Stomach (tissue), 9 donors: ENCODE results near the gene ZC3H12C. TPM values are rescaled to one million over a fixed set of nuclear protein-coding genes. Genes with fewer than 3 reads are reported as not detected.

Experiments used
- DNase-seq, 2 donors: peaks; one replicate each; pipeline versions ENCODE4 v3.0.0 to v3.0.0-alpha.2; 2013 to 2019
- H3K27ac ChIP-seq, 5 donors: fragments of 200-600 bp in 4 of 5; sonication (generic) in 4 of 5; one replicate each; pipeline ENCODE4 v1.5.1; 2013 to 2019; ENCODE audit warnings: mild to moderate bottlenecking in 1 of 5, moderate library complexity in 1 of 5
- H3K27me3 ChIP-seq, 3 donors: fragments of 200-600 bp; sonication (generic); one replicate each; pipeline ENCODE4 v1.5.1; 2017 to 2019; ENCODE audit warnings: mixed run types in 1 of 3
- H3K36me3 ChIP-seq, 4 donors: fragments of 200-600 bp; sonication (generic); 1 replicate in 3 of 4; 2 replicates in 1 of 4; pipeline ENCODE4 v1.5.1; 2016 to 2019
- H3K4me1 ChIP-seq, 4 donors: fragments of 200-600 bp; sonication (generic); one replicate each; pipeline ENCODE4 v1.5.1; 2016 to 2019
- H3K4me3 ChIP-seq, 4 donors: fragments of 200-600 bp; sonication (generic) in 3 of 4; one replicate each; pipeline ENCODE4 v1.5.1; 2016 to 2019; ENCODE audit warnings: mild to moderate bottlenecking in 1 of 4
- H3K9me3 ChIP-seq, 4 donors: fragments of 200-600 bp; sonication (generic); one replicate each; pipeline ENCODE4 v1.5.1; 2016 to 2019
- CTCF ChIP-seq, 7 experiments: fragments of 450-650 bp in 4 of 7; fragments of 200-600 bp in 3 of 7; sonication (generic) in 3 of 7; IDR thresholded peaks; one replicate each; pipeline ENCODE4 v1.5.1; 2016 to 2019; ENCODE audit warnings: antibody characterized with exemption in 7 of 7, control low read depth in 2 of 7, mild to moderate bottlenecking in 1 of 7
- EP300 ChIP-seq: sonication (generic); formaldehyde crosslinking; IDR thresholded peaks from one replicate; pipeline ENCODE4 v1.6.1; 2017; ENCODE audit warnings: antibody characterized with exemption
- POLR2A ChIP-seq, 4 donors: fragments of 450-650 bp; IDR thresholded peaks; one replicate each; pipeline ENCODE4 v1.6.1; 2016; ENCODE audit warnings: antibody characterized with exemption in 4 of 4, control low read depth in 2 of 4, mild to moderate bottlenecking in 1 of 4, moderate library complexity in 1 of 4
- POLR2AphosphoS5 ChIP-seq, 3 donors: sonication (generic); formaldehyde crosslinking; IDR thresholded peaks; one replicate each; pipeline ENCODE4 v1.6.1; 2016; ENCODE audit warnings: antibody characterized with exemption in 3 of 3
- WGBS, 5 donors: extraction: QIAGEN DNeasy Blood & Tissue Kit in 3 of 5; methylation state at CpG; one replicate each; pipeline versions ENCODE4 v1.1.5 to v1.1.7; 2013 to 2018; 5-methylcytosine and 5-hydroxymethylcytosine counted together
- intact Hi-C: fragments of 100-400 bp; cut with DNase I; formaldehyde crosslinking; loops from one replicate; pipeline ENCODE4 v1.15.1; 2023; ENCODE audit warnings: low total_unique reads
- polyA plus RNA-seq, 3 donors: library from polyadenylated mRNA; stranded (reverse); fragments of 200-250 nt; gene quantifications; one replicate each; pipeline ENCODE4 v1.2.3, GENCODE V29; 2013
- total RNA-seq, 5 donors: library from RNA; depleted of rRNA; stranded (reverse); fragments of >200 nt; gene quantifications; one replicate each; pipeline versions ENCODE4 v1.1.0 to v1.2.3, GENCODE V29; 2014 to 2016
- donor health status: healthy with polysubstance abuse.
- donor health status: Bipolar disorder and iron deficiency.
- donor health status: healthy.

Gene ZC3H12C
- total and polyA plus RNA-seq, 8 donors = 1.3 to 23.2 (median 8.3) TPM

DNA sequence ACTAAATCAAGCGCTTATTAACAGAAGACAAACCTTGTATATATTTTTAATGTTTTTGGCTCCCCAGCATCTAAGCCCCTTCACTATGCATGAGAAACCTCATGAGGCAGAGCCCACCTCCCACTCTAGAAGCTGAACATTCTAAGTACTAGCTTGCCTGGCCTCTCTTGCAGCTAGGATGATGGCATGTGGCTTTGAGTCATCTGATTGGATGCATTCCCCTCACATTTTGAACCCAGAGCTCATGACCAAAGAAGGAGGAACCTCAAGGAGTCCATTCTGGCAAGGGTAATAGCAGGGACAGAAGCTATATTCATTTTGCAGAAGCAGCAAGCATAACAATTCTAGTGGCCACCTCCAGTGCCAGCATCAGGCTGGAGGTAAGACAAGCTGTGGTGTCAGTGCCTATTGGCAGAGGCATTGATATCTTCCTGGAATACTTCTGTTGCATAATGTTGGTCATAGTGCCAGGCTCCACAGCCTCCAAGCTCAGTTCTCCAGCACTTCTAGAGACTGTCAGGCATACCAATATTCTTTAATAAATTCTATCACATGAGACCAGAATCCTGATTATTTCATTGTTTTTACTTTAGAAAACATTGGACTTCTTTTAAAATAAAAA lies 14.2 kb upstream of the ZC3H12C start:
- intact Hi-C loops = no loop called here
- H3K27ac ChIP-seq = no peak overlapping the region
- no peak for DNase-seq
- TF ChIP-seq POLR2AphosphoS5 (IDR thresholded peaks at IDR 0.05) = no peak
- TF ChIP-seq EP300 = no peak
- TF ChIP-seq POLR2A (IDR thresholded peaks at IDR 0.05) = no peak
- no peak for TF ChIP-seq CTCF (IDR thresholded peaks at IDR 0.05)
- peaks cover 0 to 5% (median 2%) of the 10 kb centered on the region in 4 donors for H3K9me3 ChIP-seq
- H3K36me3 ChIP-seq = no peaks in the 10 kb centered on the region
- H3K4me1 ChIP-seq = peaks cover 0 to 8% (median 0%) of the 10 kb centered on the region in 4 donors
- WGBS, 5 donors = 98 to 100% (median 100%) methylated on average over 1 of the region's 1 CpG
- no peak overlapping the region for H3K4me3 ChIP-seq
- no peaks in the 10 kb centered on the region for H3K27me3 ChIP-seq

GRCh38 chr11:110079726-110080125 lies 13.5 kb upstream of the ZC3H12C start:
- H3K27ac ChIP-seq = no peak overlapping the region
- no peaks in the 10 kb centered on the region for H3K27me3 ChIP-seq
- intact Hi-C loops = no loop called here
- H3K36me3 ChIP-seq = no peaks in the 10 kb centered on the region
- WGBS, 5 donors = 84 to 90% (median 87%) methylated on average over 4 of the region's 4 CpGs
- H3K9me3 ChIP-seq = peaks cover 0 to 5% (median 2%) of the 10 kb centered on the region in 4 donors
- peaks cover 0 to 8% (median 0%) of the 10 kb centered on the region in 4 donors for H3K4me1 ChIP-seq
- TF ChIP-seq EP300 (no peak), CTCF (IDR thresholded peaks at IDR 0.05) (no peak), POLR2AphosphoS5 (IDR thresholded peaks at IDR 0.05) (no peak), POLR2A (IDR thresholded peaks at IDR 0.05) (no peak)
- no peak overlapping the region for H3K4me3 ChIP-seq
- DNase-seq = no peak

GRCh38 chr11:110081462-110082376 lies 11.5 kb upstream of the ZC3H12C start:
- no peaks in the 10 kb centered on the region for H3K27me3 ChIP-seq
- DNase-seq = no peak
- TF ChIP-seq POLR2AphosphoS5 (IDR thresholded peaks at IDR 0.05) (no peak), EP300 (no peak)
- 81 to 89% (median 85%) methylated on average over 7 of the region's 7 CpGs for WGBS, 5 donors
- no peak overlapping the region for H3K27ac ChIP-seq
- H3K36me3 ChIP-seq = no peaks in the 10 kb centered on the region
- H3K9me3 ChIP-seq = peaks cover 0 to 5% (median 2%) of the 10 kb centered on the region in 4 donors
- intact Hi-C loops = no loop called here
- H3K4me3 ChIP-seq = no peak overlapping the region
- no peaks in the 10 kb centered on the region for H3K4me1 ChIP-seq

DNA sequence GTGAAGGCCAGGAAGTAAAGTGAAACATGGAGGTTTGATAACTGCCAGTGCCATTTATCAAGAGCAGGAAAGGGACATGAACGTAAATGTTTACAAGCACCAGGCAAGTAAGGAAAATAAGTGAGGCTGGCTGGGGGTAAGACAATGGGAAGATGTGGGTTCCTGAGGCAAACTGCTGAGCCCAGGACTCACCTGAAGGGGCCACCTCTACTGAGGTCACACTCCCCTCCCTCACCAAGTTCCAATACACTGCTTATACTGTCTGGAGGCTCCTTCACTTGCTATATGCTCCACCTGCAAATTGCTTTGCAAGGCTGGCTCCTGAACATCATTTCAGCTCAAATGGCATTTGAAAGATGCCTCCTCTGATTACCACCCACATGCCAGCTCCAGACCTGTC lies 10.3 kb upstream of the ZC3H12C start:
- no peak for DNase-seq
- WGBS, 5 donors = 36 to 65% (median 50%) methylated on average over 1 of the region's 1 CpG

More for the DNA sequence above, 10.3 kb upstream of the ZC3H12C start:
- no peaks in the 10 kb centered on the region for H3K27me3 ChIP-seq
- intact Hi-C loops = no loop called here
- H3K4me3 ChIP-seq = no peak overlapping the region
- no peak overlapping the region for H3K27ac ChIP-seq
- TF ChIP-seq POLR2A (IDR thresholded peaks at IDR 0.05) (no peak), POLR2AphosphoS5 (IDR thresholded peaks at IDR 0.05) (no peak), CTCF (IDR thresholded peaks at IDR 0.05) (no peak), EP300 (no peak)
- H3K36me3 ChIP-seq = no peaks in the 10 kb centered on the region
- no peaks in the 10 kb centered on the region for H3K4me1 ChIP-seq
- peaks cover 0 to 5% (median 2%) of the 10 kb centered on the region in 4 donors for H3K9me3 ChIP-seq
